ENCODE data around the gene MRPL14. TPM values are rescaled to one million over a fixed set of nuclear protein-coding genes. Genes with fewer than 3 reads are reported as not detected.

MRPL14 gene
- total and polyA plus RNA-seq, 2 of the 8 experiments (the other 6 are each of a cell fraction or from before 2014, with no cell fraction given) = 82.0 to 97.1 TPM

GRCh38 chr6:44156494-44157151 is 29.4 kb upstream of the MRPL14 start:
- Histone ChIP-seq H4K8ac (ENCODE audit: extremely low read depth, insufficient read depth, low read length) (no peak overlapping the region; the same call in none of the 2 replicates), H3K9me3 (ENCODE audit: insufficient read depth in 2 of 2, low read depth in 1 of 2, low read length in 1 of 2) (no peaks in the 10 kb centered on the region), H2BK120ac (replicated peaks; ENCODE audit: low read depth, low read length) (no peak overlapping the region), H3K4me1 (replicated peaks in 1 of 4; ENCODE audit: control insufficient read depth in 3 of 4, insufficient read depth in 4 of 4, low read length in 3 of 4) (peaks cover 0 to 12% (median 4%) of the 10 kb centered on the region in 4 experiments; a peak in 5 of 7 replicates), H3K79me2 (ENCODE audit: control insufficient read depth in 1 of 2, insufficient read depth in 2 of 2, low read length in 2 of 2) (no peaks in the 10 kb centered on the region), H3K36me3 (ENCODE audit: control insufficient read depth in 2 of 4, insufficient read depth in 4 of 4, low read length in 3 of 4) (peaks cover 2 to 5% (median 5%) of the 10 kb centered on the region in 4 experiments; a peak in 3 of 8 replicates), H3K23me2 (ENCODE audit: low read depth, low read length) (no peaks in the 10 kb centered on the region), H3K4ac (replicated peaks; ENCODE audit: insufficient read length, low read depth, low read length) (no peak overlapping the region), H3K27ac (ENCODE audit: low read depth, low read length) (no peak overlapping the region), H3K9ac (replicated peaks in 1 of 4; ENCODE audit: extremely low read depth in 1 of 4, low read depth in 3 of 4, low read length in 3 of 4) (no peak overlapping the region), H3K4me3 (ENCODE audit: extremely low read depth in 1 of 4, insufficient read depth in 2 of 4, low read depth in 3 of 4, low read length in 4 of 4) (no peak overlapping the region), H3K14ac (ENCODE audit: insufficient read length) (no peak overlapping the region), H3K79me1 (ENCODE audit: low read depth, low read length) (no peaks in the 10 kb centered on the region), H4K5ac (ENCODE audit: insufficient read length, low read depth, low read length) (no peak overlapping the region), H3K27me3 (replicated peaks in 1 of 4; ENCODE audit: control insufficient read depth in 3 of 4, extremely low read depth in 1 of 4, insufficient read depth in 3 of 4, low read length in 3 of 4) (no peaks in the 10 kb centered on the region), H2AK5ac (ENCODE audit: low read depth, low read length) (0 out of 2 replicates have a peak overlapping the region, but pooled peaks have one; percentile 28), H4K20me1 (replicated peaks in 1 of 2; ENCODE audit: control insufficient read depth in 1 of 2, insufficient read depth in 2 of 2, low read length in 2 of 2) (peaks cover 0 to 1% of the 10 kb centered on the region in 2 experiments), H2BK12ac (ENCODE audit: low read depth, low read length) (0 out of 2 replicates have a peak overlapping the region, but pooled peaks have one; percentile 50), H3K18ac (ENCODE audit: extremely low read depth, low read length) (0 out of 2 replicates have a peak overlapping the region, but pooled peaks have one; percentile 48), H3K4me2 (ENCODE audit: insufficient read depth in 1 of 2, low read depth in 2 of 2, low read length in 2 of 2) (no peak overlapping the region), H2BK20ac (ENCODE audit: low read length) (no peak overlapping the region; the same call in 1 of the 2 replicates), H3K56ac (replicated peaks; ENCODE audit: insufficient read length, low read depth, low read length) (no peak overlapping the region), H2BK5ac (ENCODE audit: low read depth, low read length) (peak overlapping the region; percentile 85; the same call in 1 of the 2 replicates), H2BK15ac (ENCODE audit: low read length) (no peak overlapping the region), H4K91ac (replicated peaks; ENCODE audit: insufficient read length, low read length) (peak overlapping the region; percentile 1), H3K23ac (ENCODE audit: insufficient read length) (no peak overlapping the region), H2AFZ (ENCODE audit: low read length) (no peak overlapping the region)
- no peak for TF ChIP-seq BACH1 (IDR thresholded peaks at IDR 0.05; ENCODE audit: low read length)
- TF ChIP-seq NANOG (IDR thresholded peaks at IDR 0.05; ENCODE audit: insufficient read depth, low read depth, low read length, poor library complexity, severe bottlenecking) = no peak
- 84% methylated on average over 9 of the region's 9 CpGs; no CpG with 5 or more reads in 1 of the 2 experiments for WGBS, 2 experiments (ENCODE audit: extremely low coverage in 1 of 2, insufficient coverage in 1 of 2, insufficient read length in 1 of 2, insufficient replicate concordance in 2 of 2, low coverage in 1 of 2, low lambda C conversion rate in 2 of 2, missing lambda C conversion rate in 1 of 2)
- DNase-seq (ENCODE audit: low read depth in 1 of 2, low spot score in 2 of 2) (no peak), FAIRE-seq (no peak)
- POLR2A ChIA-PET (ENCODE audit: partially characterized antibody) = interaction anchor here (0.8 to 8.5 kb wide), 9 partner anchors 9 to 90 kb away, joined by 3 to 55 read pairs (median 6); partner anchors contain the start of gene HSP90AB1
- CTCF ChIA-PET (ENCODE audit: partially characterized antibody) = interaction anchor here (0.6 to 7.5 kb wide), 11 partner anchors 13 to 100 kb away, joined by 3 to 39 read pairs (median 5); no protein-coding TSS in a partner anchor
